A673 (cell line): ENCODE data around the gene NAV2. TPM values are rescaled to one million over a fixed set of nuclear protein-coding genes. Genes with fewer than 3 reads are reported as not detected.

Experiments used
- BruUV-seq: library from RNA; stranded (reverse); fragments of 400-500 nt; replicated peaks from 2 replicates; lab custom pipeline; 2021; lab: Mats Ljungman, UMichigan
- CTCF ChIA-PET: fragments of 300-600 bp; sonication (Branson Sonifier 250); formaldehyde crosslinking; loops from one replicate; lab custom pipeline; 2022; ENCODE audit warnings: antibody characterized with exemption; lab: Charles Lee
- POLR2A ChIA-PET: fragments of 300-600 bp; sonication (Branson Sonifier 250); formaldehyde crosslinking; loops from one replicate; lab custom pipeline; 2022; ENCODE audit warnings: antibody characterized with exemption; ENCODE audit not compliant: low non-redundant PET; lab: Charles Lee
- DNase-seq: peaks from one replicate; pipeline ENCODE4 v3.0.0-alpha.2; 2015; ENCODE audit warnings: low spot score
- H3K27ac ChIP-seq: fragments of 200-600 bp; sonication (generic); 2 replicates; pipeline ENCODE4 v1.5.1; 2016; ENCODE audit warnings: mixed run types, low read depth, mild to moderate bottlenecking, mixed read lengths, antibody characterized with exemption, low read length; ENCODE audit not compliant: poor library complexity, severe bottlenecking
- H3K27me3 ChIP-seq: fragments of 200-600 bp; sonication (generic); replicated peaks from 2 replicates; pipeline ENCODE4 v1.6.1; 2017; ENCODE audit warnings: mixed run types, low read depth, mild to moderate bottlenecking, mixed read lengths, antibody characterized with exemption, low read length; ENCODE audit not compliant: insufficient read depth, poor library complexity
- H3K36me3 ChIP-seq: fragments of 200-600 bp; sonication (generic); 2 replicates; pipeline ENCODE4 v1.6.1; 2016; ENCODE audit warnings: mixed run types, mild to moderate bottlenecking, mixed read lengths, antibody characterized with exemption, low read length; ENCODE audit not compliant: insufficient read depth, poor library complexity, severe bottlenecking
- H3K4me1 ChIP-seq: fragments of 200-600 bp; sonication (generic); 2 replicates; pipeline ENCODE4 v1.6.1; 2017; ENCODE audit warnings: mixed run types, mild to moderate bottlenecking, mixed read lengths, antibody characterized with exemption, low read length; ENCODE audit not compliant: insufficient read depth, poor library complexity, severe bottlenecking
- H3K4me3 ChIP-seq: fragments of 200-600 bp; sonication (generic); 2 replicates; pipeline ENCODE4 v1.5.1; 2016; ENCODE audit warnings: low read depth, mixed run types, mild to moderate bottlenecking, mixed read lengths, low read length; ENCODE audit not compliant: poor library complexity, severe bottlenecking
- H3K9me3 ChIP-seq: fragments of 200-600 bp; sonication (generic); 2 replicates; pipeline ENCODE4 v1.6.1; 2016; ENCODE audit warnings: mixed run types, low read depth, mild to moderate bottlenecking, mixed read lengths, antibody characterized with exemption, low read length; ENCODE audit not compliant: poor library complexity, severe bottlenecking
- EZH2 ChIP-seq: fragments of 200-600 bp; sonication (generic); IDR thresholded peaks from 2 replicates; pipeline ENCODE4 v1.6.1; 2017; ENCODE audit warnings: borderline replicate concordance, low read depth, mild to moderate bottlenecking, mixed read lengths, antibody characterized with exemption, low read length; ENCODE audit not compliant: poor library complexity, severe bottlenecking
- intact Hi-C: fragments of 100-400 bp; cut with micrococcal nuclease; formaldehyde crosslinking; loops from one replicate; pipeline ENCODE4 v1.10.0; 2022; ENCODE audit not compliant: unreplicated experiment
- total RNA-seq: library from RNA; stranded (reverse); gene quantifications from 2 replicates; pipeline ENCODE4 v1.2.3, GENCODE V29; 2021
- TF ChIP-seq, protein P1 (sequence below): fragments of 300-800, 200-600 bp; sonication (generic); conservative IDR thresholded peaks from 2 replicates; pipeline ENCODE4 v1.5.1; 2017; ENCODE audit warnings: low read depth, mild to moderate bottlenecking, antibody characterized with exemption, low read length, moderate library complexity, mixed read lengths

Gene NAV2
- total RNA-seq, 1 experiment from 2014 or later = not detected

DNA sequence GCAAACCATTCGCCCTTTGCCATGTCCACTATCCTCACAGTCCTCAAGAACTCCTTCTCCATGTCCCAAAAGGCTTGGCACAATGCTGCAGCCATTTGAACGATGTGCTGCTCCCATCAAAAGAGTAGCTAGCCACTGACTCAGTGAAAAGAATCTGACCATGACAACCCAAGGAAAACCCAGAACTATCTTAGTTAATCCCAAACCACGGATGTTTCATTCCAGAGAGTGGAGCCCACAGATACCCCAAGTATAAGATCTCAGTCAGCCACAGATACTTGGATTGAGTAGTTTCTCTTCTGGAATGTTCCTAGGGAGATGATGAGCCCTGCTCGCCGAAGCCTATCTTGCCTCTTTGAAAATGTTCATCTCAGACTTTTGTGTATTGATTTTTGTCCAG lies 176.9 kb downstream of the NAV2 start:
- TF ChIP-seq EZH2 = no peak
- TF ChIP-seq, protein P1, sequence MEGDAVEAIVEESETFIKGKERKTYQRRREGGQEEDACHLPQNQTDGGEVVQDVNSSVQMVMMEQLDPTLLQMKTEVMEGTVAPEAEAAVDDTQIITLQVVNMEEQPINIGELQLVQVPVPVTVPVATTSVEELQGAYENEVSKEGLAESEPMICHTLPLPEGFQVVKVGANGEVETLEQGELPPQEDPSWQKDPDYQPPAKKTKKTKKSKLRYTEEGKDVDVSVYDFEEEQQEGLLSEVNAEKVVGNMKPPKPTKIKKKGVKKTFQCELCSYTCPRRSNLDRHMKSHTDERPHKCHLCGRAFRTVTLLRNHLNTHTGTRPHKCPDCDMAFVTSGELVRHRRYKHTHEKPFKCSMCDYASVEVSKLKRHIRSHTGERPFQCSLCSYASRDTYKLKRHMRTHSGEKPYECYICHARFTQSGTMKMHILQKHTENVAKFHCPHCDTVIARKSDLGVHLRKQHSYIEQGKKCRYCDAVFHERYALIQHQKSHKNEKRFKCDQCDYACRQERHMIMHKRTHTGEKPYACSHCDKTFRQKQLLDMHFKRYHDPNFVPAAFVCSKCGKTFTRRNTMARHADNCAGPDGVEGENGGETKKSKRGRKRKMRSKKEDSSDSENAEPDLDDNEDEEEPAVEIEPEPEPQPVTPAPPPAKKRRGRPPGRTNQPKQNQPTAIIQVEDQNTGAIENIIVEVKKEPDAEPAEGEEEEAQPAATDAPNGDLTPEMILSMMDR = no peak
- Histone ChIP-seq H3K4me3 (no peak overlapping the region), H3K9me3 (no peaks in the 10 kb centered on the region), H3K27me3 (no peaks in the 10 kb centered on the region), H3K27ac (no peak overlapping the region), H3K36me3 (no peaks in the 10 kb centered on the region), H3K4me1 (no peaks in the 10 kb centered on the region)
- intact Hi-C loops = no loop called here
- POLR2A ChIA-PET = no interaction called here
- CTCF ChIA-PET = no interaction called here
- BruUV-seq = no TSS peak
- no peak for DNase-seq

- H3K27ac ChIP-seq = no peak overlapping the region
- TF ChIP-seq, protein P1 = no peak
- no peak for TF ChIP-seq EZH2
- POLR2A ChIA-PET = no interaction called here
- H3K4me1 ChIP-seq = no peaks in the 10 kb centered on the region
- intact Hi-C loops = no loop called here
- no peak overlapping the region for H3K4me3 ChIP-seq
- BruUV-seq = no TSS peak
- H3K27me3 ChIP-seq = no peaks in the 10 kb centered on the region
- DNase-seq = peak; percentile 19
- no peaks in the 10 kb centered on the region for H3K9me3 ChIP-seq
- H3K36me3 ChIP-seq = no peaks in the 10 kb centered on the region
- CTCF ChIA-PET = no interaction called here
Measured at GRCh38 chr11:19890308-19890707, 177.7 kb downstream of the NAV2 start.

GRCh38 chr11:19891022-19891421 lies 178.4 kb downstream of the NAV2 start:
- no peak overlapping the region for H3K27ac ChIP-seq
- BruUV-seq = no TSS peak
- CTCF ChIA-PET = no interaction called here
- DNase-seq = no peak
- intact Hi-C loops = no loop called here
- no peaks in the 10 kb centered on the region for H3K36me3 ChIP-seq
- TF ChIP-seq, protein P1 = no peak
- TF ChIP-seq EZH2 = no peak
- no peaks in the 10 kb centered on the region for H3K4me1 ChIP-seq
- no peaks in the 10 kb centered on the region for H3K9me3 ChIP-seq
- H3K4me3 ChIP-seq = no peak overlapping the region
- POLR2A ChIA-PET = no interaction called here
- no peaks in the 10 kb centered on the region for H3K27me3 ChIP-seq
